GM23338 (cell line): ENCODE data around the gene BCAM.
"Not testable (repeated sequence)": the region's sequence is repeated elsewhere in the genome, so short reads cannot be mapped to it uniquely, and the experiment has no call there.

ENCODE experiments used
- CREB1 ChIP-seq: fragments of 250-450 bp; sonication (Bioruptor Pico); IDR thresholded peaks from 2 replicates; pipeline ENCODE4 v1.5.0; 2020; ENCODE audit warnings: low read depth, mild to moderate bottlenecking, moderate library complexity
- CTCF ChIP-seq, 2 experiments: fragments of 200-600 bp in 1 of 2; sonication (generic) in 1 of 2; conservative IDR thresholded peaks; 2 replicates each; pipeline versions ENCODE4 v1.5.1 to v1.6.1; 2016 to 2017; ENCODE audit warnings: antibody characterized with exemption in 2 of 2, low read depth in 2 of 2, mild to moderate bottlenecking in 2 of 2, moderate library complexity in 1 of 2
- ETS1 ChIP-seq: IDR thresholded peaks from 2 replicates; pipeline ENCODE4 v1.6.1; 2016; ENCODE audit warnings: antibody characterized with exemption
- EZH2 ChIP-seq: fragments of 200-600 bp; sonication (generic); IDR thresholded peaks from one replicate; pipeline ENCODE4 v1.8.0; 2017; ENCODE audit warnings: antibody characterized with exemption, mild to moderate bottlenecking, low read depth; ENCODE audit not compliant: unreplicated experiment
- EZH2phosphoT487 ChIP-seq: fragments of 200-600 bp; sonication (generic); IDR thresholded peaks from one replicate; pipeline ENCODE4 v1.8.1; 2018; ENCODE audit warnings: antibody characterized with exemption; ENCODE audit not compliant: unreplicated experiment
- JUNB ChIP-seq: IDR thresholded peaks from one replicate; pipeline ENCODE4 v1.6.1; 2016; ENCODE audit warnings: antibody characterized with exemption; ENCODE audit not compliant: unreplicated experiment
- NANOG ChIP-seq: IDR thresholded peaks from 2 replicates; pipeline ENCODE4 v1.6.1; 2016; ENCODE audit warnings: antibody characterized with exemption, borderline replicate concordance
- POLR2AphosphoS5 ChIP-seq: IDR thresholded peaks from 2 replicates; pipeline ENCODE4 v1.6.1; 2016; ENCODE audit warnings: antibody characterized with exemption, low read depth
- REST ChIP-seq: IDR thresholded peaks from one replicate; pipeline ENCODE4 v1.6.1; 2018; ENCODE audit warnings: antibody characterized with exemption; ENCODE audit not compliant: unreplicated experiment
- STAT1 ChIP-seq: IDR thresholded peaks from one replicate; pipeline ENCODE4 v1.6.1; 2016; ENCODE audit warnings: antibody characterized with exemption; ENCODE audit not compliant: unreplicated experiment
- ZNF331 ChIP-seq: fragments of 250-450 bp; sonication (Bioruptor Pico); IDR thresholded peaks from 2 replicates; pipeline ENCODE4 v1.5.0; 2020; ENCODE audit warnings: low read depth, mild to moderate bottlenecking, moderate library complexity
- ZNF462 ChIP-seq: fragments of 250-450 bp; sonication (Bioruptor Pico); IDR thresholded peaks from 2 replicates; pipeline ENCODE4 v1.5.0; 2020; ENCODE audit warnings: mild to moderate bottlenecking, moderate library complexity

GRCh38 chr19:44861576-44861975 is 52.7 kb downstream of the BCAM start:
- TF ChIP-seq REST; CTCF (conservative IDR thresholded peaks at IDR 0.05; ENCODE audit: low read depth in 2 of 2); ETS1; NANOG; EZH2; JUNB; CREB1; EZH2phosphoT487; POLR2AphosphoS5; STAT1; ZNF462 (CRISPR knock-in tag); ZNF331: not testable (repeated sequence)
